Measurements from ENCODE around the gene CLIC4.

DNA sequence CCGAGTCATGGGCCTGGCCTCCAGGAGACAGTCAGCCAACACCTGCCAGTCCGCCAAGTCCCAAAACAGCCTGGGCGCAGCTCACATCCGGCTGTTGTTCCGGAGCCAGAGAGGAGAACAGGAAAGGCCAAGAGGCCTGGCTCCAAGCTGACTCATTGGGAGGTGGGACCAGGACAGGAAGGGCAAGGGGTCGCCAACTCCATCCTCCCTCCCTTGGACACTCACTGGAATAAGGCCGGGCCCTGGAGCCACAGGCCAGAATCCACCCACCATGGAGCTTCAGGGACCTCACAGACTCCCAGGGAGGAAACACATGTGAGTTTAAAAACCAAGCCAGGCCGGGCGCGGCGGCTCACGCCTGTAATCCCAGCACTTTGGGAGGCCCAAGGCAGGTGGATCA lies 25.1 kb upstream of the CLIC4 start:
- no peak for TF ChIP-seq ZFP30 (CRISPR knock-in tag; IDR thresholded peaks at IDR 0.05)
- TF ChIP-seq, protein P1, sequence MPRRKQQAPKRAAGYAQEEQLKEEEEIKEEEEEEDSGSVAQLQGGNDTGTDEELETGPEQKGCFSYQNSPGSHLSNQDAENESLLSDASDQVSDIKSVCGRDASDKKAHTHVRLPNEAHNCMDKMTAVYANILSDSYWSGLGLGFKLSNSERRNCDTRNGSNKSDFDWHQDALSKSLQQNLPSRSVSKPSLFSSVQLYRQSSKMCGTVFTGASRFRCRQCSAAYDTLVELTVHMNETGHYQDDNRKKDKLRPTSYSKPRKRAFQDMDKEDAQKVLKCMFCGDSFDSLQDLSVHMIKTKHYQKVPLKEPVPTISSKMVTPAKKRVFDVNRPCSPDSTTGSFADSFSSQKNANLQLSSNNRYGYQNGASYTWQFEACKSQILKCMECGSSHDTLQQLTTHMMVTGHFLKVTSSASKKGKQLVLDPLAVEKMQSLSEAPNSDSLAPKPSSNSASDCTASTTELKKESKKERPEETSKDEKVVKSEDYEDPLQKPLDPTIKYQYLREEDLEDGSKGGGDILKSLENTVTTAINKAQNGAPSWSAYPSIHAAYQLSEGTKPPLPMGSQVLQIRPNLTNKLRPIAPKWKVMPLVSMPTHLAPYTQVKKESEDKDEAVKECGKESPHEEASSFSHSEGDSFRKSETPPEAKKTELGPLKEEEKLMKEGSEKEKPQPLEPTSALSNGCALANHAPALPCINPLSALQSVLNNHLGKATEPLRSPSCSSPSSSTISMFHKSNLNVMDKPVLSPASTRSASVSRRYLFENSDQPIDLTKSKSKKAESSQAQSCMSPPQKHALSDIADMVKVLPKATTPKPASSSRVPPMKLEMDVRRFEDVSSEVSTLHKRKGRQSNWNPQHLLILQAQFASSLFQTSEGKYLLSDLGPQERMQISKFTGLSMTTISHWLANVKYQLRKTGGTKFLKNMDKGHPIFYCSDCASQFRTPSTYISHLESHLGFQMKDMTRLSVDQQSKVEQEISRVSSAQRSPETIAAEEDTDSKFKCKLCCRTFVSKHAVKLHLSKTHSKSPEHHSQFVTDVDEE (CRISPR knock-in tag; IDR thresholded peaks at IDR 0.05): no peak
- no peak for TF ChIP-seq ZNF70 (CRISPR knock-in tag; IDR thresholded peaks at IDR 0.05)
- no peak for TF ChIP-seq SNAI2 (CRISPR knock-in tag; IDR thresholded peaks at IDR 0.05)
- no peak for TF ChIP-seq ESRRG (CRISPR knock-in tag; IDR thresholded peaks at IDR 0.05)
- no peak for TF ChIP-seq ZNF8 (CRISPR knock-in tag; IDR thresholded peaks at IDR 0.05)
- TF ChIP-seq ARNTL (CRISPR knock-in tag; IDR thresholded peaks at IDR 0.05; ENCODE audit: borderline replicate concordance, low read depth): no peak
- TF ChIP-seq, protein P2, sequence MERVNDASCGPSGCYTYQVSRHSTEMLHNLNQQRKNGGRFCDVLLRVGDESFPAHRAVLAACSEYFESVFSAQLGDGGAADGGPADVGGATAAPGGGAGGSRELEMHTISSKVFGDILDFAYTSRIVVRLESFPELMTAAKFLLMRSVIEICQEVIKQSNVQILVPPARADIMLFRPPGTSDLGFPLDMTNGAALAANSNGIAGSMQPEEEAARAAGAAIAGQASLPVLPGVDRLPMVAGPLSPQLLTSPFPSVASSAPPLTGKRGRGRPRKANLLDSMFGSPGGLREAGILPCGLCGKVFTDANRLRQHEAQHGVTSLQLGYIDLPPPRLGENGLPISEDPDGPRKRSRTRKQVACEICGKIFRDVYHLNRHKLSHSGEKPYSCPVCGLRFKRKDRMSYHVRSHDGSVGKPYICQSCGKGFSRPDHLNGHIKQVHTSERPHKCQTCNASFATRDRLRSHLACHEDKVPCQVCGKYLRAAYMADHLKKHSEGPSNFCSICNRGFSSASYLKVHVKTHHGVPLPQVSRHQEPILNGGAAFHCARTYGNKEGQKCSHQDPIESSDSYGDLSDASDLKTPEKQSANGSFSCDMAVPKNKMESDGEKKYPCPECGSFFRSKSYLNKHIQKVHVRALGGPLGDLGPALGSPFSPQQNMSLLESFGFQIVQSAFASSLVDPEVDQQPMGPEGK (CRISPR knock-in tag; IDR thresholded peaks at IDR 0.05; ENCODE audit: borderline replicate concordance): no peak
